NCI-H446 (cell line): ENCODE results near the gene RYR2.
"Not testable (repeated sequence)": the region's sequence is repeated elsewhere in the genome, so short reads cannot be mapped to it uniquely, and the experiment has no call there.

Source experiments
- DNase-seq, 2 experiments: peaks; one replicate each; lab custom pipeline; 2025; lab: John Stamatoyannopoulos, UW

RYR2 gene

DNA sequence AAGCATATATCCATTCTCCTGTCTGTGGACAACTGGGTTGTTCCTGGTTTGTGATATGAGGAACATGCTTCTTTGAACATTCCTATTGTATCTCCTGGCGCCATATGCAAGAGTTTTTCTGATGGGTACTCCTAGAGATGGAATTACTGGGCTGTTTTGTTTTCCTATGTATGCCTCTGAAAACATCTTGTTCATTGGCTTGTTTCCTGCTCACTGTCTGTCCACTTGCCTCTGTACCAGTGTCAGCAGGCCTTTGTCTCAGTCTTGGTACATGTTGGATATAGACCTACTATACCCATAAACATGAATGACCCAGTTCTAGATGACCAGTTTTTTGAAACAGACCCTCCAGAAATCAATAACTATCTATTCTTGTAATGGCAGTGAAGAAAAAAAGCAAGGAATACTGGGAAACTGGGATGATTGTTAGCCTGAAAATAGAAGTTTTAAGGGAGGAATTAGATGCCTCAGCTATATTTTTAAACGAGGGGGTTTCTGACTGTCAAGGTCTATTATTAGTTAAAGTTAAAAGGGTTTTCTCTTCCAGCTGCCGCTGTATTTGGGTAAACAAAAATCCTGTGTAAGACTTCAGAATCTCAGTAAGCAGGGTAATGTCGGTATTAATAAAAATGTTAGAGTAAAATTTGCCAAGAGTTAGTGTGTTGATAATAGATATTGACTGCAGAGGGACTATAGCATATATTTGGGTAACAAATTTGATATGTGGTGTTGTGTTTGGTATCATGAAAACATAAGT lies 103.6 kb downstream of the RYR2 start:
- no peak for DNase-seq

DNA sequence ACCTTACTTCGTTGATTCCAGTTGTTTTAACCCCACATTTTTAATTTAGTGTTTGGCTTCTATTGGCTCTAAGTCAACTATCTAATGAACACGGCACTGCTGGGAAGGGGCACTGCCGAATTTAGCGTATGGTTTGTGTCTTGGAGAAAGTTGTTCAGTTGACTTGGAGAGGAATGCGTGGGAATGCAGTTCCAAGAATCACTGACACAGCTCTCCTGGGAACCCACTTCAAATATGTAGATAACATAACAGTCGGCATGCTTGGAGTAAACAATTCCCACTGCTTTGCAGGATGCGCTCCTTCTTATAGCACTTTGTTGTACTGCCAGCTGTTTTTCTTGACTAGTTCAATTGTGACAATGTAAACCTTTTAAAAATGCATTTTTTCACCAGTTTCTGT lies 104.3 kb downstream of the RYR2 start:
- no peak for DNase-seq

DNA sequence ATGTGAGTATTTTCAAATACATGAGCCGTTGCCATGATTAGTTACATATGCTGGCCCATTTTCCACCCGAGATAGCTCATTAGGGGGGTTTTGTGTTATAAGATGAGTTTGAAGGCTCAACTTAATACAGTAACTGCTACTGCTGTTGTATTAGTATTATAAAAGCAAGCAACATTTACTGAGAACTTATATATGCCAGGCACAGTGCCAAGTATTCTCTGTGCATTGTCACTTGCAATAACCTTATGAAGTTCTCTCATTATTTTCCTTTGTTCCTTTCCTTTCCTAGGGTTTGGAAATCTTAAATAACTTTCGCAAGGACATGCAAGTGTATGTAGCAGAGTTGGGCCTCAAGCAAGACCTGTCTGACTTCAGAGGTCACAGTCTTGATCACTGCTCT lies 107.9 kb downstream of the RYR2 start:
- no peak for DNase-seq

DNA sequence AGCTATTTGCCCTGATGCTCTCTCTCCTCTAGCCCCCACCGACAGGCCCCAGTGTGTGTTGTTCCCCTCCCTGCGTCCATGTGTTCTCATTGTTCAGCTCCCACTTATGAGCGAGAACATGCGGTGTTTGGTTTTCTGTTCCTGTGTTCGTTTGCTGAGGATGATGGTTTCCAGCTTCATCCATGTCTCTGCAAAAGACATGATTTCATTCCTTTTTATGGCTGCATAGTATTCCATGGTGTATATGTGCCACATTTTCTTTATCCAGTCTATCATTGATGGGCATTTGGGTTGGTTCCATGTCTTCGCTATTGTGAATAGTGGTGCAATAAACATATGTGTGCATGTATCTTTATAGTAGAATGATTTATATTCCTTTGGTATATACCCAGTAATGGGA lies 110.0 kb downstream of the RYR2 start:
- DNase-seq = not testable (repeated sequence)

DNA sequence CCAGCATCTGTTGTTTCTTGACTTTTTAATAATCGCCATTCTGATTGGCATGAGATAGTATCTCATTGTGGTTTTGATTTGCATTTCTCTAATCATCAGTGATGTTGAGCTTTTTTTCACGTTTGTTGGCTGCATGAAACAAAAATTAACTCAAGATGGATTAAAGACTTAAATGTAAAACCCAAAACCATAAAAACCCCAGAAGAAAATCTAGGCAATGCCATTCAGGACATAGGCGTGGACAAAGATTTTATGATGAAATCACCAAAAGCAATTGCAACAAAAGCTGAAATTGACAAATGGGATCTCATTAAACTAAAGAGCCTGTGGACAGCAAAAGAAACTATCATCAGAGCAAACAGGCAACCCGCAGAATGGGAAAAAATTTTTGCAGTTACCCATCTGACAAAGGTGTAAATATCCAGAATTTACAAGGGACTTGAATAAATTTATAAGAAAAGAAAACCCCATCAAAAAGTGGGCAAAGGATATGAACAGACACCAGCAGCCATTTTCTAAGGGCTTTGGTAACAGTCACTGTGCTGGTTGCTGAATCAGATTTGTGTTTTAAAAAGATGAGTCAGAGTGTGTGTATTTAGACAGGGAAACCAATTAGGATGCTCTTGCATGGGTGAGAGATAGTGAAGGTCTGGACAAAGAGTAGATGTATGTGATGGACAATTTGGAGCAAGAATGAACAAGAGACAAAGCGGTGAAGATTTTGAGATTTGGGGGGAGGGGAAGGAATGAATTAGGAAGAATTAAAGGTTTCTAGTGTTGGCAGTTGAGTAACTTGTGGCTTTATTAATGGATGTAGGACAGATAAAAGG lies 110.7 kb downstream of the RYR2 start:
- no peak for DNase-seq

DNA sequence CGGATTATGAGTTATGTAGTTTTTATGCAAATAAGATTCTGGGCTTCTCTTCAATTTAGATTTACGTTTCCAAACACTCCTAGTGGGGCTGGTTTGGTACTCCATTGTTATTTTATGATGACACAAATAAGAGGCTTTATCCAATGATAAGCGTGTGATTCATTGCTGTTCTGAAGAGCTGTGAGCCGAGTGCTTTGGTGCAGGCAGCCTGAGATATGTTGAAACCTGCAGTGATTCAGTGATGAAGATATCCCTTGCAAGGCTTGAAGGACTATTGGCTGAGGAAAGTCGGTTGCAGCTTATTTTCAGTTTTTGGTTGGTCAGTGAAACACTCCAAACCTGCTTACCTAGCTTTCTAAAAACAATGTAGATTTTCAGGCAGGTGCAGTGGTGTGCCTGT lies 112.2 kb downstream of the RYR2 start:
- DNase-seq = no peak

DNA sequence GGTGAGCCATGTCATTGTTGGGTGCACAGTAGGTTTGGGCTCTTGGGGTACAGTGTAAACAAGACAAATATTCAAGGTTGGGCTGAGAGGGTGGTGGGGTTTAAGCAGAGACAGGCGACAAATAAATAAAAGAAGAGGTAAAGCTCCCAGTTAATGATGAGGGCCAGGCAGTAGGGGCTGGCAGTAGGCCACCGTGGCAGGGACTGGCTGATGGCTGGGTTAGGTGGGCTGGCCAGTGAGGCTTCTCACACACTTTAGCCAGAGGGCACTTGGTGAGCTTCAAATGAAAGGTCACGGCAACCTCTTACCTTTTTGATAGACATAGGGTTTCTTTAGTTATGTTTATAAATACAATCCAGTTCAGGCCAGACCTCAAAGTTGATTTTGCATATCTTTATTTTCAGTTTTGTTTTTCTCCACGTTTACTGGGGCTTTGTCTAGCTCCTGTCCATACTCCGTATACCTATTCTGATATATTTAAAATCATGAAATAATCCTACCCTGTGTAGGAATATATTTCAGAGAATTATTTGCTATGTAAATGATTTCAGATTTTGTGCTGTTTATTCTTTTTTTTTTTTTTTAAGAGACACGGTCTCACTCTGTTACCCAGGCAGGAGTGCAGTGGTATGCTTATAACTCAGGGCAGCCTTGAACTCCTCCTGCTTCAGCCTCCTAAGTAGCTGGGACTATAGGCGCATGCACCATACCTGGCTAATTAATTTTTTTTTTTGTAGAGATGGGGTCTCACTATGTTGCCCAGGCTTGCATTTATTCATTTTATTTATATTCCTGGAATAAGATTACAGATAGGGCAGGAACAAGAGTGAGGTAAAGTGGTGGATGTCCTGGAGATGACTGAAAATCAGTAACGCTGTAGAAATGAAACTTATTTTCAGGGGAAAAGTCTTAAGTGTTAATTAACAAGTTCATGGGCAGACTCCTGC lies 122.7 kb downstream of the RYR2 start:
- no peak for DNase-seq

DNA sequence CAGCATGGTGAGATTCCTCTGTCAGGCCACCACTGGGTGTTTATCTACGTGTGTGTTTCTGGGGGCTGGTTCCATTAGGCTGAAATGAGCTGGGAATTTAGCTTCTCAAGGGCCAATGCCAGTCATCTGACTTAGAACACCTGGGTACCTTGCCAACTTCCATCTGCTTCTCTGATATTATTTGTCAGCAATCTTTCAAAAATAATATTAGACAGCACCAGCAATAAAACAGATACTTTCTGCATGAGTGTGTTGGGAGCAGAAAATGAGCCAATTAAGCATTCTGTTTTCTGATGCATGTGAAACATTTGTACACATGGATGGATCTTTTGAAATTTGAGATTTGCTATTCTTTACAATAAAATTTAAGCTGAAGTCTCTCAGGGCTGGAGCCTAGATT lies 124.1 kb downstream of the RYR2 start:
- DNase-seq = no peak

DNA sequence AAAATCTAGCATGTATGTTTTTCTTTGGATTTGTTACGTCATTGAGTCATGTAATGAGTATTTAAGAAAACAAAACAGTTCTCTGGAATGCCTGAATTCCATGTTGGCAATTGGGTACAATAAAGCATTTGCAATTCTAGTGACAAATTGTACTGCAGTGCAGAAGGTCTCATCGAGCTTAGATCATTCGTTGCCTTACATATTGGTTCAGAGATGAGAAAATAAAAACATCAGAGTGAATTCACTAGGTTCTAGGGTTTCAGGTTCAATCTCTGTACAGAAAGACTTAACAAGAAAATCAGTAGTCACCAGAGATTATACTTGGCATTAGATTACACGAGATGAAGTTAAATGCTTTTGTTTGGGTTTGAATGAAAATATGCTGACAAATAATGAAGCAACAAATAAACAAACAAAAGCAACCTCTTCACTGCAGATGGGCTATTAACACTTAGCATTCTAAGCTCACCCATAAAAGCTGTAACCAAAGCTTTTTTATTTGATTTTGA lies 124.7 kb downstream of the RYR2 start:
- no peak for DNase-seq

DNA sequence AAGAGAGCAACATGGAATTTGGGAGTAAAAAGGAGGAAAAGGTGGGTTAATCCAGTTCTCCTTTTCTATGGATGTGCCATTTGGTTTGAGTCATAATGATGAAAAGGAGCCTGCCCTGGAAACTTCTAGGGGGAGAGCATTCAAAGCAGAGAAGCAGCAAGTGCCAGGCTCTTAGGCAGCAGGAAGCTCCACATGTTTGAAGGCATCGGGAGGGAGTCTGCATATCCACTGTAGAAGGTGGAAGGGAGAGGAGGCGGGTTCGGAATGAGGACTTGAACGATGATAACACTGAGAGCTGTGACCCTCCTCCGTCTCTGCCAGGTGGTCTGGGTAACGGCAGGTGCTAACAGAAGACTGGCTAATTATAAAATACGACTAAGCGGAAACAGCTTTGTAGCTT lies 128.2 kb downstream of the RYR2 start:
- no peak for DNase-seq

DNA sequence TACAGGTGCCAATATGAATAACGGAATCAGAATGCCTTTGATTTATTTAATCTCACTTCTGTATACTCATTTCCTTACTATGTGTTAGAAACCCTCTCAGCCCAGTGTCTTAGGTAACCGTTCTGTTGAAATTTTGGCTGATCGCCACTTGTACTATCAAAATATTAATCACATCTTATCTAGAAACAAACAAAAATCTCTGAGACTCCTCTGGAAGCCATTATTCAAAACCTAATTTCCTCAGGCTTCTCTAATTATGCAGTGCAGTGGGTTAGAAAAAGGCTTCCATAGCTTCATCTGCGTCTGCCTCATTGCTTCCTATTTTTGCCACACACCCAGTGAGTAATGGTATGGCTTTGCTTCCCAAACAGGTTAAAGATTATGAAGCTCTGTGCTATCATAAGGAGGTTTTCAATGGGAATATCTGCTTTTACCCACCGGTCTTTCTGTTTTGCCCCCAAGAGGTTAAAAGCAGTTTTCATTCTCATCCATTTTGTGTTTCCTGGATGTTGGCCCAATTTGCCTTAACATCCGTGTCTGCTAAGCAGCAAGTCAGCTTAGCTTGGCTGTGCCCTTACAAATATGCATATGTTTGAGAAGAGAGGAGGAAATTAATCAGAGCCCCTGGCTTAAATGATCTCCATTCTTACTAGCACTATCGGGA lies 129.6 kb downstream of the RYR2 start:
- DNase-seq = no peak

DNA sequence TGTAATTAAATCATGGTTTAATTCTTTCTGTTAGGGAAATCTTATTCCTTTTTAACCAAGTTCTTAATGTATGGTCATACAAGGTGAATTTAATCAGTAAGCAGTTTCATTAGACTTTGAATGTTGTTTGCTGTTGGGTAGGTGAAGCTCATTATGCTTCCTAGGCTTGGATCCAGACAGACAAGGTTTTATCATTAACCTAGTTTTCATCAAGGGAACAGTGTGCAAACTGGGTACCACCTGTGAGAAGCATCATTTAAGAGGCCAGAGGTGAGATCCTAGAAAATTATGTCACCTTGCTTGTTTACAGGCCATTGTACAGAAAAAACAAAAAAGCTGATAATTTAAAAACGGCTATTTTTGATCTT lies 130.1 kb downstream of the RYR2 start:
- no peak for DNase-seq

DNA sequence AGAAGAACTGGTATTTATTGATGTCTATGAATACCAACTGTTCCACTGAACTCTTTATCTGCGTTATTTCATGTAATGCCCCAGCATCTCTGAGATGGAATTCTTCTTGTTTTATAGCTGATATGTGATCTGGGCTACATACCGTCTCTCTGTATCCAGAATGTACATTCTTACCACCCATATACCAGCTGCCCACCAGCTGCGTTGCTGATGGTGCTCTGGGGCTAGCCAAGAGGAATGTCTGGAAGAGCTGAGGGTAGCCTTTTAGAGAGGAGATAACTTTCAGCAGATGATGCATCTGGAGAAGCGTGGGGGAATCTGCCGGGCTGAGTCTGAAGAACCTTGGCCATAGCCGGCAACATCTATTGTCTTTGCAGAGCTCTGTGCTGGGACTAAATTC lies 137.5 kb downstream of the RYR2 start:
- DNase-seq = no peak

DNA sequence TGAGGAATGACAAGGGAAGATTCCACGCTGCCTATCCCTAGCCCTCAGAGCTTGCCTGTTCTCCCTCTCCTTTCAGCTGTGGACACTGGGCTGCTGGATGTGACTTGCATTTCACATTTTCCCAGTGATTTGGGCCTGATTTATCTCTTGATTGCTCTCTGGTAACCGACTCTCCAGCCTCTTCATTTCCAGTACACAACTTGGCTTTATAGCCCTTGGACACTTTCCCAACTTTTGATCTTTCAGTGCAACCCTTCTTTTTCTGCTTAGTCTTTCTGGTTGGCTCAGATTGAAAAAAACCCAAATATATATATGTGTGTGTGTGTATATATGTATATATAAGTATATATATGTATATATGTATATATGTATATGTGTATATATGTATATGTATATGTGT lies 138.3 kb downstream of the RYR2 start:
- no peak for DNase-seq

DNA sequence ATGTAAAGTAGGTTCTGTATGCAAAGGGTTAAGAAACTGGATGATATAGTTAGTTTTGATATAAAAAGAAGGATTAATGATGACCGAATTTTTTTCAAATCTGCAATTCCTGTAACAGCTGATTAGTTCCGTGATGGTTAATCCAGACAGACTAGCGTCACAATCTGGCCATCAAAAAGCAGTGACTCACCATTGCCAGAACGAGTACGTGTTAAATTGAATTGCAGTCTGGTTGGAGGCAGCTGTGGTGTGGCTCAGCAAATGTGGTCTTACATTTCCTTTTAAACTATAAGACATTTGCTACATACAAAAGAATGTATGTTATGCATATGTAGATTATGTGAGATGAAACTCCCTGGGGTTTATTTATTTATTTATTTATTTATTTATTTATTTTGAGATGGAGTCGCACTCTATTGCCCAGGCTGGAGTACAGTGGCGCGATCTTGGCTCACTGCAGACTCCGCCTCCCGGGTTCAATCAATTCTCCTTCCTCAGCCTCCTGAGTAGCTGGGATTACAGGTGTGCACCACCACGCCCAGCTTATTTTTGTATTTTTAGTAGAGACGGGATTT lies 139.8 kb downstream of the RYR2 start:
- no peak for DNase-seq

DNA sequence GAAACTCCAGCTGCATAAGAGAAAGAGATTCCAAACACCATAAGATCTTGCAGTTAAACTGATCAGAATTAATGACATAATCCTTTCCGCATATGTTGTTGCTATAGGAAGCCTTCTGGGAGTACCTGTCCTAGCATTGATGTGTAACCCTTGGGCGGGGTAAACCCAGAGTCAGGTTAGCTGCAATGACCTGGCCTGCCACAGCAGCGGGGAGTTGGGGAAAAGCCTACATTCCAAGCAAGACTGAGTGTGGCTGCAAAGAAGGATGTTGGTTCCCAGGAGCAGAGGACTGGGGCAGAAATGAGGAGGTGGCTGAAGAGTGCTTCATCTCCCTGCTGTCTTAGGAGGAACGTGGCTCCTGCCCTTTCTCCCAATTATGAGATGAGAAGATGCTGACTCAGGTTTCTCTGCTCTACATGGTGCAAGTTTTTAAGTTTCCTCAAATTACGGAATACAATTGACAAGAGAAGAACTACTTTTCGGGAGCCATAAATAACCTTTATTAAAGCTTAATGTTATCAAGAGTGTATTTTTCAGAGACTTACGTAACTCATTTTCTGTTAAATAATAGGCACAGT lies 142.1 kb downstream of the RYR2 start:
- no peak for DNase-seq

DNA sequence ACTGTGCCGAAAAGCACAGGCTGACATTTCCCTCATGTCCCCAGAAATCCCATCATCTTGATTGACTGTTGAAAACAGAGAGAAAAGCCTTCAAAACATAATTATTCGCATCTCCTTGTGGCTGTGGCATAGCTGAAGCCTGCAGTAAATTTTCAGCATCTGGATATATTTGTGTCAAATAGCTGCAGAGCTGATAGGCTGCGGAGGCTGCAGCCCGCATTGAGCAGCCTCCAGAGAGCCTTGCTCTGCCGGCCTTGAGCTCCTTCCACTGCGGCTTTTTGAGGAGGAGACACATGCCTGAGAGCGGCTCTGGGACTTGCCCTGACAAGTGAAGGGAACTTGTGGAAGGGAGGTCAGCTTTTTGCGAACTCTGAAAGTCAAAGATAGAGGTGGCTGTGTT lies 144.7 kb downstream of the RYR2 start:
- no peak for DNase-seq

DNA sequence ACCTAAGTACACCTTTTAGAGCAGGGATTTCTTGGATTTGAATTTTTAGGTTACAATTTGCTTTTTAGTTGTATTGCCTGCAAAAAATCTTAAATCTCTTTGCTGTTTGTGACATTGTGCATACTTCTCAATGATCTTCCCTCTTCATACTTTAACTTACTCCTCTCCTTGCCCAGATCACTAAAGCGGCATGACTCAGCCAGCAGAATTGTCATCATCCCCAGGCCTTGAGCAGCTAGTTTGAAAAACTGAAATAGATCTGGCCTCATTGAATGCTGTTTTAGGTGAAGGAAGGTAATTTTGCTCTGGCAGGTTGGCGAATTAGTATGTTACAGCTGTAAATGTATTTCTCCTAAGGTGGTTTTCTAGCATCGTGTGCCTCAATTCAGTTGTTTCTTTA lies 145.9 kb downstream of the RYR2 start:
- DNase-seq = no peak

DNA sequence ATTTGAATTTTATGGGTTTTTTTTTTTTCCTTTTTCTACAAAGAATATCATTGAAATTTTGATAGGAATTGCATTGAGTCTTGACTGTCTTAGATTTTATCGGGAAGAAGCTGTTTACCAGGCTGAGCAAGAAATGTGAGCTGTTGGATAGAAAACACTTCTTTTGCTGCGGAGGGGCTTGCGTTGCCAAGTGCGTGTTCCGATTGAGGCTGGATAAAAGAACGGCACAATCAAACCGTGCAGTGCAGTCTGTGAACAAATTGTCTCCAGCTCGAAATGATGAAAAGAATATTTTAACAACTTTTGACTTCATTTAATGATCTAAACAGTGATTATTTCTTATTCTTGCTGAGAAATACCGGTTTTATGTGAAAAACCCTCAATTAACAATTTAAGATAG lies 149.4 kb downstream of the RYR2 start:
- no peak for DNase-seq

DNA sequence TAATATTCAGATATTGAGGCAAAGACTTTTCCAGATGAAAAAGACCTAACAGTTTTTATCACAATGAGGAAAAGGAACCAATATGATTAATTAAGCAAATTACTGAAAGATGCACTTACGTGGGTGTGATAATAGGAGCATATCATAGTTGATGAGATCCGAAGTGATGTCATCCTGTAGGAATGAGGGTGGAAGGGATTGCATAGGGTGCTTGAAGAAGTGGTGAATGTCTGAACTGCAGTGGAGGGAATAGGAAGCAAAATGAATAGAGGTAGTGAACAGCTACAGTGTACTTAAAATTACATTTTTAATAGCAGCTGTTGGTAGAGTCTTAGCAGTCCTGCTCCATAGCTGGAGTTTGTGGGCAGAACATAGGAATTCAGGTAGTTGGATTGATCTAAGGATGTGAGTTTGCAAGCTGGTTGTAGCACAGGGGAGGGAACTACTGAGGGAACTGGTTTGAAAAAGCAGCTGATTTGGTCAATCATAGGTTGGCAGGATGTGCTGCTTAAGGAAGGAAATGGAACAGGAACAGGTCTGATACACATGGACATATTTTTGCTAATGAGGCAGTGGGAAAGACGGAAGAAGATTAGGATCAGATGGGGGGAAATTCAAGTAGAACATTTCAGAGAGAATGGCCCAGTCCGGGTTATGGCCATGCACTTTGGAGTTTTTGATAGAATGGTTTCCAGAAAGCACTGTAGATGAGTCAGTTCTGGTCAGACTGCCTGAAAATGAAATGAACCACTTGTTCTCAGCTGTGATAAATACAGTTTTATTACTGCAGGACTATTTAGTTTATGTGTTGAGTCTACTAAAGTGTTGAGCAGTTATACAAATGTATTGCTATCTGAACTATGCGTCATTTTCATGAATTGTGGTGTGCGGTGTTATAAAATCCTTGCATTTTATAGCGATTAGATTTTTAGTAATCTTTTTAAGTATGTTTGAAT lies 155.8 kb downstream of the RYR2 start:
- no peak for DNase-seq
